HepG2 (cell line): ENCODE results near the gene FAM53B.

Source experiments
- KDM1A ChIP-seq: IDR thresholded peaks from 2 replicates; pipeline ENCODE4 v1.6.1; 2016; ENCODE audit warnings: missing compliant biosample characterization
- POLR2AphosphoS5 ChIP-seq: IDR thresholded peaks from 2 replicates; pipeline ENCODE4 v1.6.1; 2012; ENCODE audit warnings: low read depth, low read length
- RAD51 ChIP-seq: fragments of 450-650 bp; IDR thresholded peaks from 2 replicates; pipeline ENCODE4 v1.6.1; 2016; ENCODE audit warnings: borderline replicate concordance
- TARDBP ChIP-seq: sonication (generic); formaldehyde crosslinking; IDR thresholded peaks from 2 replicates; pipeline ENCODE4 v1.8.0; 2022; ENCODE audit warnings: mild to moderate bottlenecking, missing genetic modification reagents

GRCh38 chr10:124699471-124700292 is 44.5 kb downstream of the FAM53B start:
- TF ChIP-seq KDM1A (CRISPR knock-in tag) = no peak
- TF ChIP-seq RAD51 = no peak
- no peak for TF ChIP-seq POLR2AphosphoS5
- no peak for TF ChIP-seq TARDBP
